HL-60 (cell line): ENCODE results near the gene AZU1.

ENCODE experiments used
- DNase-seq, 2 experiments: peaks; one replicate each; pipeline ENCODE4 v3.0.0-alpha.2; 2010 to 2020; ENCODE audit warnings: low read depth in 1 of 2, low spot score in 1 of 2
- H3K27ac ChIP-seq: fragments of 250-450 bp; sonication (Bioruptor Pico); replicated peaks from 2 replicates; pipeline ENCODE4 v1.5.1; 2020; ENCODE audit warnings: mild to moderate bottlenecking, moderate library complexity
- H3K27me3 ChIP-seq: fragments of 250-450 bp; sonication (Bioruptor Pico); 2 replicates; pipeline ENCODE4 v1.5.1; 2021; ENCODE audit warnings: mild to moderate bottlenecking, moderate library complexity; ENCODE audit not compliant: insufficient read depth, poor library complexity, severe bottlenecking
- H3K4me3 ChIP-seq: replicated peaks from 2 replicates; pipeline ENCODE4 v1.5.1; 2011; ENCODE audit warnings: mild to moderate bottlenecking, control low read depth, low read length; ENCODE audit not compliant: insufficient read depth
- CTCF ChIP-seq: IDR thresholded peaks from one replicate; pipeline ENCODE4 v1.5.1; 2011; ENCODE audit warnings: low read length, control low read depth, inconsistent platforms; ENCODE audit not compliant: insufficient read depth
- GABPA ChIP-seq: IDR thresholded peaks from 2 replicates; pipeline ENCODE4 v1.6.1; 2012; ENCODE audit warnings: low read depth
- POLR2AphosphoS5 ChIP-seq: IDR thresholded peaks from 2 replicates; pipeline ENCODE4 v1.6.1; 2012; ENCODE audit warnings: low read depth
- REST ChIP-seq: IDR thresholded peaks from 2 replicates; pipeline ENCODE4 v1.6.1; 2012; ENCODE audit warnings: low read depth; ENCODE audit not compliant: insufficient replicate concordance
- SPI1 ChIP-seq: IDR thresholded peaks from 2 replicates; pipeline ENCODE4 v1.6.1; 2012; ENCODE audit warnings: low read depth, mild to moderate bottlenecking, borderline replicate concordance

The AZU1 gene

GRCh38 chr19:784541-784940 is 43.1 kb upstream of the AZU1 start:
- Histone ChIP-seq H3K4me3 (no peak overlapping the region), H3K27me3 (no peaks in the 10 kb centered on the region), H3K27ac (no peak overlapping the region)
- no peak for DNase-seq
- TF ChIP-seq CTCF (no peak), POLR2AphosphoS5 (no peak), GABPA (no peak), REST (no peak), SPI1 (no peak)

GRCh38 chr19:787536-787935 is 40.1 kb upstream of the AZU1 start:
- Histone ChIP-seq H3K27ac (no peak overlapping the region), H3K4me3 (no peak overlapping the region), H3K27me3 (no peaks in the 10 kb centered on the region)
- TF ChIP-seq CTCF (no peak), SPI1 (no peak), POLR2AphosphoS5 (no peak), REST (no peak), GABPA (no peak)
- DNase-seq, result no peak

DNA sequence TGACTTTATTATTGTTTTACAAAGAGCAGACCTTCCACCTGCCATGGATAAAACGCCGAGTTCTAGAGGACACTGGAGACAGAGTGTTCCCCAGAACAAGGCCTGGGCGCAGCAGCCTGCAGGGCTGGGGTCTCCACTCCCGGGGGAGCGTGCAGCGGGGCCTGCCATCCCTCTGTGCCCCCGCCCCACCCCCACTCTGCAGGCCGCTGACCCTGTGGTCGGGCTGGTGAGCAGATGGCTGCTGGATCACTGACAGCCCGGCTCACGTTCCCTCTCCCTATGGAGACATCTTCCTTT is 39.0 kb upstream of the AZU1 start:
- Histone ChIP-seq H3K4me3 (no peak overlapping the region), H3K27ac (no peak overlapping the region), H3K27me3 (no peaks in the 10 kb centered on the region)
- TF ChIP-seq SPI1, result no peak
- no peak for TF ChIP-seq GABPA
- TF ChIP-seq REST, result no peak
- no peak for TF ChIP-seq CTCF
- TF ChIP-seq POLR2AphosphoS5, result no peak
- no peak for DNase-seq
